Measurements from ENCODE around the gene NACC1.
"Not testable (repeated sequence)": the region's sequence is repeated elsewhere in the genome, so short reads cannot be mapped to it uniquely, and the experiment has no call there.

NACC1 gene

DNA sequence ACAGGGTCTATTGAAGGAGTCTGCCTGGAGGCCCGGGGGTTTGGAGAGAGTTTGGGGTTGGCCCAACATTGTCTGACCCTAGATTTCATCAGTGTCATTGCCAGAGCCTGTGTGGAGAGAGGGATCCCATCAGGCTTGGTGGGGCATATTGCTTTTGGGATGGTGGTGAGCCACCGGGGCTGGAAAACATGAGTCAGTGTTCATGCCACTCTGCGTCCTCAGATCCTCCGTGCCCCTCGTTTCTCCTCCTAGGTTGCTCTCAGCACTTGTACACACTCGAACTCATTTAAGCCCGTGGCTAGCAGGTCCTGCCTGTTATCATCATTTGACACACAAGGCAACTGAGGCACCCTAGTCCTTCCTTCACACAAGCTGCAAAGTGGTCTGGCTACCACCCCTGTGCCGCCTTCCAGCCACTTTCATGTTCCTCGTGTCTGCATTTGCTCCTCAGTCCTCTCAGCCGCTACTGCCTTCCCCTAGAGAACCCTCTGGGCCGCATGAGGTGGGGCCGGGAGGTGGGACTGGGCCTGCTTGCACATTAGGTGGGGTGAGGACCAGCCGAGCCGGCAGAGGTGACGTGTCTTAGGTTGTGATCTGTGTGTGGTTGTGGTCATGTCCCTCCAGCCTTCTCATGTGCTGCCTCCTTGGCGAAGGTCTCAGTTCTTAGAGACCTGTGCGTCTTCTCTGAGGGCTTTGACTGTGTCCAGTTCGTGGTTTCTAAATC lies 3.6 kb downstream of the NACC1 start:
- no peak for DNase-seq

DNA sequence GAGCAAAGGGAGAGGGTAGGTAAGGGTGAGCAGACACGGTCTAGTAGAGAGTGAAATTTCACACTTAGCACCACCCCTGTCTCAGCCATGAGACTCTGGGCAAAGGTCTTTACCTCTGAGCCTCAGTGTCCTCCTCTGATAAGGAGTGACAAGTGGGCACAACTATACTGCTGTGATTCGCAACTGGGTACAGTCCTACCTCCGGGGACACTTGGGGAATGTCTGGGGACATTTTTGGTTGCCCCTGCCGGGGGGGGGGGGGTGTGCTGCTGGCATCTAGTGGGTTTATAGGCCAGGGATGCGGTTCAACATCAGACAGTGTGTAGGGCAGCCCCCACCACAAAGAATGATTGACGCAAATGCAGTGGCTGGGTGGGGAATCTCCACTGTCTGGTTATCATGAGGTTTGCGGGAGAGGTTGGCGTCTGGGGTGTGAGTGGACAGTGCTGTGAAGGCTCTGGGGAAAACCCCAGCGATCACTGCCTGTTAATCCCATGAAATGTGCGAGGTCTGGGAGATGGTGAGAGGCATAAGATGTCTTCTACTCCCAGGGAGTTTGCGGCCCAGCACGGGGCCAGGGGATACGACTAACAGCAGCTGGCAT lies 4.3 kb downstream of the NACC1 start:
- DNase-seq, result no peak

DNA sequence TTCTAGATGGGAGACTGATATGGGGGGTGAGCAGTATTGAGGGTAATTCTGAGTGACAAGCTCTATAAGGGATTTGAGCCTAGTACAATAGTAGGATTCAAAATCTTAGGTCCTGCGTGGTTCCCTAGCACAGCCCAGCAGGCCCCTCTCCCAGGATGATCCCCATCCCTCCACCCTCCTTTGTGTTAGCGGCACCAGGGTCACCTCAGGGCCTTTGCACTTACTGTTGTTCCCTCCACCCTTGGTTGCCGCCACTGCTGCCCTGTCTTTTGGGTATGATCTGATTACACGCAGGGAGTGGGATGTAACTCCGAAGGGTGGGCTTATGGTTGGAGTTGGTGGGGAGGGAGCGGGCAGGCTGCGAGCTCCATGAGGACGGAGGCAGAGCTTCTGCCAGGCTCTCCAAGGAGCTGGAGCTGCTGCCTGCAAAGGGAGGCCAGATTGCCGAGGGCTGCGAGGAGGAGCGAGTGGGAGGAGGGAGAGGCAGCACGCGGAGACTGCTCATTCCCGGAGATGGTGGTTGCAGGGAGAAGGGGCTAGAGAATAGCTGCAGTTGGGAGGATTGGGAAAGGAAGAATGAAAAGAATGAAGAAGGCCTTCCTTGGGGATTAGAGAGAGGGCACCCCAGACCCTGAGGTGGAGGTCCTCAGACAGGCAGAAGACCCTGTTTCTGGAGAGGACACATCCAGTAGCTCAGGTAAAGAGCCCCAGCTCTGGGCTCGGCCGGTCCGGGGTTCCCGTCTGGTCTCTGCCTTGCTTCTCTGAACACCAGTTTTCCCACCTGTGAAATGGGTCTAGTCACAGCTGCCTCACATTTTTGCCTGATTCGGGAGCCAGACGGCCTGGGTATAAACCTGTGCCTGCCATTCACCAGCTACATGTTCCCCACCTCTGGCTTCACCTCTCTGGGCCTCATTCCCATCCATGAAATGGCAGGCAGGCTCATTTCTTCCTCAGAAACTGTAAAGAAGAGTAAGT lies 5.2 kb downstream of the NACC1 start:
- DNase-seq, result no peak

DNA sequence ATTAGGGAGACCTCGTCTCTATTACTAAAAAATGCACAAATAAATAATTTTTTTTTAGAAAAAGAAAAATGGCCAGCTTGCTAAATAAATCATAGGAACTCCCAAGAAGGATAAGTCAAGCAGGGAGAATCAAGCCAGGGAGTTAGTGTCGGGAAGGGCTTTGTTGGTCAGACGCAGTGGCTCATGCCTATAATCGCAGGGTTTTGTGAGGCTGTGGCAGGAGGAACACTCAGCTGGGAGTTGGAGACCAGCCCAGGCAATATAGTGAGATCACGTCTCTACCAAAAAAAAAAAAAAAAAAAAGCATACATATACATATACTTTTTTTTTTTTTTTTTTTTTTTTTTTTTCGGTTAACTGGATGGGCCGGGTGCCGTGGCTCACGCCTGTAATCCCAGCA lies 9.0 kb downstream of the NACC1 start:
- no peak for DNase-seq

- no peak for DNase-seq
Measured at GRCh38 chr19:13127811-13128575, 9.9 kb downstream of the NACC1 start.

- DNase-seq, result no peak
Measured at GRCh38 chr19:13128583-13128982, 10.5 kb downstream of the NACC1 start.

- no peak for DNase-seq
Measured at GRCh38 chr19:13129384-13129783, 11.3 kb downstream of the NACC1 start.

DNA sequence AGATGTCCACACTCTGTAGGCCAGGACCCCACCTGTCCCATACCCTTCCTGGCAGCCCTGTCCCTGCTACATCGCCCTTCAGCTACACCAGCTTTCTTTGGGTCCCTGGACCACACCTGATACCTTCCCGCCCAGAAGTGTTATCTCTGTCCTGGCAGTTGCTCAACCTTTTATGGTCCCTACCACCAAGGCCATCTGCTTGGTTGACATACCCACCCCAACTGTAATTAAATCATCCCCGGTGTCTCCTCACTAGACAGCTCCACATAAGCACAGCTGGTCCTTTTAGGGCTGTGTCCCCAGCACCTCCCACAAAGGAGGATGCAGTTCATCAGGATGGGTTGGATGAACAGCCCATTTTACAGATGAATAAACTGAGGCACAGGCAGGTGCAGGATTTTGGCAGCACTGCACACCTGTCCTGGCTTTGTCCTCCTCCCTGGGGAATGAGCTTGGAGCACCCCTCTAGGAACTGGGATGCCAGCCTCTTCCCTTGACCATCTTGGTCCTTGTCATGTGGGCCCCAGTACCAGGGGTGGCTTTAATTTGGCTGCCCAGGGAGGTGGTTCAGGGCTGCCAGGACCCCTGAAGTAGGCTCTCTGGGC lies 12.9 kb downstream of the NACC1 start:
- no peak for DNase-seq

GRCh38 chr19:13132471-13133180 lies 14.6 kb downstream of the NACC1 start:
- peak; percentile 86 for DNase-seq

GRCh38 chr19:13133241-13133870 lies 15.3 kb downstream of the NACC1 start:
- no peak for DNase-seq

GRCh38 chr19:13134626-13135025 lies 16.6 kb downstream of the NACC1 start:
- DNase-seq, result no peak

DNA sequence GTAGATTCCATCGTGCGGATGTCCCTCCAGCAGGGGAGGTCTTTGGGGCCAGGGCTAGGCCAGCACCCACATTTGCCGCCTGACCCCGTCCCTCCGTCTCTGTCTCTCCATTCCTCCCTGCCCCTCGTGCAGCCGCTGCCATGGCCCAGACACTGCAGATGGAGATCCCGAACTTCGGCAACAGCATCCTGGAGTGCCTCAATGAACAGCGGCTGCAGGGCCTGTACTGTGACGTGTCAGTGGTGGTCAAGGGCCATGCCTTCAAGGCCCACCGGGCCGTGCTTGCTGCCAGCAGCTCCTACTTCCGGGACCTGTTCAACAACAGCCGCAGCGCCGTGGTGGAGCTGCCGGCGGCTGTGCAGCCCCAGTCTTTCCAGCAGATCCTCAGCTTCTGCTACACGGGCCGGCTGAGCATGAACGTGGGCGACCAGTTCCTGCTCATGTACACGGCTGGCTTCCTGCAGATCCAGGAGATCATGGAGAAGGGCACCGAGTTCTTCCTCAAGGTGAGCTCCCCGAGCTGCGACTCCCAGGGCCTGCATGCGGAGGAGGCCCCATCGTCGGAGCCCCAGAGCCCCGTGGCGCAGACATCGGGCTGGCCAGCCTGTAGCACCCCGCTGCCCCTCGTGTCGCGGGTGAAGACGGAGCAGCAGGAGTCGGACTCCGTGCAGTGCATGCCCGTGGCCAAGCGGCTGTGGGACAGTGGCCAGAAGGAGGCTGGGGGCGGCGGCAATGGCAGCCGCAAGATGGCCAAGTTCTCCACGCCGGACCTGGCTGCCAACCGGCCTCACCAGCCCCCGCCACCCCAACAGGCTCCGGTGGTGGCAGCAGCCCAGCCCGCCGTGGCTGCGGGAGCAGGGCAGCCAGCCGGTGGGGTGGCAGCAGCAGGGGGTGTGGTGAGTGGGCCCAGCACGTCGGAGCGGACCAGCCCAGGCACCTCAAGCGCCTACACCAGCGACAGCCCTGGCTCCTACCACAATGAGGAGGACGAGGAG lies 17.3 kb downstream of the NACC1 start:
- DNase-seq, result no peak

DNA sequence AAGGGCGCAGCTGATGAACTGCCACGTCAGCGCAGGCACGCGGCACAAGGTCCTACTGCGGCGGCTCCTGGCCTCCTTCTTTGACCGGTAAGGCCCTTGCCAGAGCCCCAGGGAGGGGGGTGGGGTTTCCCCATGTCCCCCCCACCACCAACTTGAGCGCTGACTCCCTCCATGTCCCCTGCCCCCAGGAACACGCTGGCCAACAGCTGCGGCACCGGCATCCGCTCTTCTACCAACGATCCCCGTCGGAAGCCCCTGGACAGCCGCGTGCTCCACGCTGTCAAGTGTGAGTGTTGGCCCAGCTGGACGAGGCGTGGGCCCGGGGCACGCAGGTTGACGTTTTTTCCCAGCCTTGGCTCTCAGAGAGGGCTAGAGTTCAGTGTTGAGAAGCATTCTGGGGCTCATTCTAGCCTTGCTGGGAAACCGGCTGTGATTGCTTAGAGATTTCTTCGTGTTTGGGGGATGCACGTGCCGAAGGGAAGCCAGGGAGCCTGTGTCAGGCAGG lies 19.3 kb downstream of the NACC1 start:
- no peak for DNase-seq

DNA sequence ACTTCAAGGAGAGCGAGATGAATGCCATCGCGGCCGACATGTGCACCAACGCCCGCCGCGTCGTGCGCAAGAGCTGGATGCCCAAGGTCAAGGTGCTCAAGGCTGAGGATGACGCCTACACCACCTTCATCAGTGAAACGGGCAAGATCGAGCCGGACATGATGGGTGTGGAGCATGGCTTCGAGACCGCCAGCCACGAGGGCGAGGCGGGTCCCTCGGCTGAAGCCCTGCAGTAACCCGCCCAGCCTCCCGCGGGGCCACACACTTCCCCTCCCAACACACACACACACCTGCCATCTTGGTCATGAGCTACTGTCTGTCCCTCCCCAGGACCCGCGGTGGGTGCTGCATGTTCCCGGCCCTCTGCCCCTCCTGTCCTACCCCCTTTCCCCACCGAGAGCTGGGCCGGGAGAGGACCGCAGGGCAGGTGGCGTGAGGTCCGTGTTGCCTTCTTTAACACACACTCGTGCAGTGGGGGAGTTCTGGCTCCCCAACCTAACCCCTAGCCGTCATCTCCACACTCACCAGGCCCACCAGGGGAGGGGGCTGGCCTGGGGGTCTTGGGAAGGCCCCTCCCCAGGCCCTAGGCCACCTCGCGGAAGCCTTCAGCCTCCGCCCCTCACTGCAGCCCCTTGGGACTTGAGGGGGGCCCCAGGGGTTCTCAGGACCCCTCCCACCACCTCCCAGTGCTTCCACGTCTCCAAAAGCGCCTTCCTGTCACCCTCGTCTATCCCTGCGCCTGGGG lies 20.3 kb downstream of the NACC1 start:
- no peak for DNase-seq

DNA sequence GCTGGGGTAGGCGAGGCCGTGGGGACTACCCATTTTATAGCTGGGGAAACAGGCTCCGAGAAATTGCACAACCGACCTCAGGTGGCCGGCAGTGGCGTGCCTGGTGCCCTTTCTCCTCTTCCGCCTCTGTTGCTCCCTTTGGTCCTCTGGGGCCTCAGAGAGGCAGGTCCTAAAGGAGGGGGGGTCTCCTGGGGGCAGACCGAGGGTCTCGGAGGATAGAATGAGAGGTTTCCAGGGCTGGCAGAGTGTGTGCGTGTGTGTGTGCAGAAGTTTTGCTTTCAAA lies 20.8 kb downstream of the NACC1 start:
- no peak for DNase-seq

DNA sequence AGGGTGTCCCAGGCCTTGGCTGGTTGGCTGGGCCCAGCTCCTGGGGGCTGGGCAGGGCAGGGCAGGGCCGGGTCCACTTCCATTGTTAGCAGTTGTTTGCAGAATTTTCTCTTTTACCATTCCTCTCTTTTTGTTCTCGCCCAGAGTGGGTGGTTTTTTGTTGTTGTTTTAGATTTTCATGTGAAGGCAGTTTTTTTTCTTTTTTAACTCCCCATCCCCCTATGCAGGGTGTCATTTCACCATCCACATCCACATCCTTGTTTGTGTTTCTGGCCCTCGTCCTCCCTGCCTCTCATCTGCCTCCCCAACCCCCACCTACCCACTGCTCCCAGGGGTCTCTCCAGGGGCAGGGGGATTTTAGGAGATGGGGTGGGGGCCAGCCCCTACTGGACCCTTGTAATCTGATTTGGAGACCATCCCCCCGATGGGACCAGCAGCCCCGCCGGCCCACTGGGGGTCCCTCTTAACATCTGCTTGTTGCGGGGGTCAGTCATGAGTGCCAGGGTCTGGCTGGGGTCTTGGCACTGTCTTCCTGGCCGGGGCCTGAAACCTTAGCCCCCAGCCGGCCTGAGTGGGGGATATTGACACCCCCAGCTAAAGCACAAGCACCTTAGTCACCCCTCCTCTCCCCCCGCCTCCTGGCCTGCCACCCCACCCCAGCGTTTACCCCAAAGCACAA lies 21.7 kb downstream of the NACC1 start:
- no peak for DNase-seq

DNA sequence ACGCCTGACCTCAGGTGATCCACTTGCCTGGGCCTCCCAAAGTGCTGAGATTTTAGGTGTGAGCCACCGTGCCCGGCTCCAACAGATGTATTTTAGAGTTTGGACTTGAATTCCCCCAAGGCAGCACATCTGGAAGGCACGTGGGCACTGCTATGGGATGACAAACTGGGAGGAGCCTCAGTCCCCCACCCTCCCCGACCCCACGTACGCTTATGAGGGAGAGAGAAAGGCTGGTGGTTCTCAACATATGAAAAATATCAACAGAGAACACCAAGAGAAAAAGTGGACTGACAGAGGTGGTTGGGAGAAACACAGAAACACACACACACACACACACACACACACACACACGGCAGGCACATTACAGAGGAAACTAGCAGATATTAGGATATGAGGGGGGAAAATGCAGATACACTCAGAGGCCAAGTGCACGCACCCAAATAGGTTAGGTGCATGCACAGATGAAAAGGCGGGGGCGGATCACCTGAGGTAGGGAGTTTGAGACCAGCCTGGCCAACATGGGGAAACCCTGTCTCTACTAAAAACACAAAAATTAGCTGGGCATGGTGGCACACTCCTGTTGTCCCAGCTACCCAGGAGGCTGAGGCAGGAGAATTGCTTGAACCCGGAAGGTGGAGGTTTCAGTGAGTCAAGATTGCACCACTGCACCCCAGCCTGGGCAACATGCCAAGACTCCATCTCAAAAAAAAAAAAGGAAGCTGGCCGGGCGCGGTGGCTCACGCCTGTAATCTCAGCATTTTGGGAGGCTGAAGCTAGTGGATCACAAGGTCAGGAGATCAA lies 28.9 kb downstream of the NACC1 start:
- DNase-seq, result no peak

DNA sequence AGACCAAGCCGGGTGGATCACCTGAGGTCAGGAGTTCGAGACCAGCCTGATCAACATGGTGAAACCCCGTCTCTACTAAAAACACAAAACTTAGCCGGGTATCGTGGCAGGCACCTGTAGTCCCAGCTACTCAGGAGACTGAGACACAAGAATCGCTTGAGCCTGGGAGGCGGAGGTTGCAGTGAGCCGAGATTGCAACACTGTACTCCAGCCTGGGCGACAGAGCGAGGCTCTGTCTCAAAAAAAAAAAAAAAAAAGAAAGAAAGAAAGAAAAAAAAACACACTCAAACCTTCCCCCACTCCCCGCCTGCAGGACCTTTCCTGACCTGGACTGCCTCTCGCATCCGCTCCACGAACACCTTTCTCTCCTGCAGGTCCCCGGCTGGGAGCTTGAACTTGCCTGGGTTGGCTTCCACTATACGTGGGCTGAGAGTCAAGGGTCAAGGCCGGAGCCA lies 31.1 kb downstream of the NACC1 start:
- not testable (repeated sequence) for DNase-seq
